Inferior parietal cortex (tissue), 1 donor: Measurements from ENCODE around the gene CRYAB.
A peak's percentile ranks its signal among the peaks of the same experiment; 100 is the strongest.

Source experiments
- DNase-seq: peaks from one replicate; pipeline ENCODE4 v3.0.0-alpha.2; 2016; ENCODE audit errors: extremely low spot score

CRYAB gene

DNA sequence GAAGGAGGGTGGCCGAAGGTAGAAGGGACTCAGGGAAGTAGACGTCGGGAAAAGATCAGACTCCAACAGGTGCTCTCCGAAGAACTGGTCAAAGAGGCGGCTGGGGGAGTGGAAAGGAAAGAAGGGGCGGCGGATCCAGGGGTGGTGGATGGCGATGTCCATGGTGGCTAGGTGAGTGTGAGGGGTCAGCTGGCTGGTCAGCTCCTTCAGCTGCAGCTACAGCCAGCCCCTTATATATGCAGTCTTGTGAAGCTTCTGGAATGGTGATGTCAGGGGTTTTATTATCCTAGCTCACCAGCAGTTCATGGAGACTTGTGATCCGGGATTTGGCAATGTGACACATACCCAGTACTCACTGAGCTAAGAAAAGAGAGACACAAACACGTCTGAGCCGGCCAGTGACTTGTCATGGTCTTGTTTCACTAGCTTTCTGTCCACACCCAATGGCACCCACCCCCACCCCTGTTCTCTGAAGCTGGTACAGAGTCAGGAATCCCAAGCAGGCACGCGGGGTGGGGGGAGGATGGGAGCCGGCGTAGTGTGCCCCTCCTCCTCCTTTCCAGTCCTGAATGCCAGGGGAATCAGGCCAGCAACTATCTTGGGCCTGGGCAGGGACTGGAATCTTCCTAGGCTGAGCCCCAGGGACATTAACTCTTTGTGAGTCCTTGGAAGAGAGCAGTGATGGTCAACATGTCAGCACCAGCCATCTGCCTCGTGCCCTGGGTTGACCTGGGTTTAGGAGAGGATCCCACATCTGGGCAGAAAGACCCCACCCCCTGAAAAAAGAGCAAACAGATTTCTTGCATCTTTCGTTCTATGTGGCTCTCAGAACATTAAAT lies at the start of gene CRYAB:
Gene CRYAB, minus strand, starts transcription at position 208 of the 839 bp plus-strand sequence. Its CDS starts 46 bp downstream, at position 162.
- peak; percentile 93 for DNase-seq

GRCh38 chr11:111960916-111961315 lies 49.3 kb upstream of the CRYAB start:
- DNase-seq, result no peak

- DNase-seq, result no peak
Observed at GRCh38 chr11:111957663-111958444, 46.3 kb upstream of the CRYAB start.

DNA sequence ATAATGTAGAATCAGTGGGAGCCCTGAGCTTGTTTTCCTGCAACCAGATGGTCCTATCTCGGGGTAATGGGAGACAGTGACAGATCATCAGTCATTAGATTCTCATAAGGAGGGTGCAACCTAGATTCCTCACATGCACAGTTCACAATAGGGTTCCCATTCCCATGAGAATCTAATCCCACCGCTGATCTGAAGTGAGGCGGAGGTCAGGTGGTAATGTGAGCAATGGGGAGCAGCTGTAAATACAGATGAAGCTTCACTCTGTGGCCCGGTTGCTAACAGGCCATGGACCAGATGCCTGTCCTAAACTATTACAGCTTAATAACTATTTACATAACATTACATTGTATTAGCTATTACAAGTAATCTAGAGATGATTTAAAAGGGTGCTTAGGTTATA lies 42.6 kb upstream of the CRYAB start:
- no peak for DNase-seq

DNA sequence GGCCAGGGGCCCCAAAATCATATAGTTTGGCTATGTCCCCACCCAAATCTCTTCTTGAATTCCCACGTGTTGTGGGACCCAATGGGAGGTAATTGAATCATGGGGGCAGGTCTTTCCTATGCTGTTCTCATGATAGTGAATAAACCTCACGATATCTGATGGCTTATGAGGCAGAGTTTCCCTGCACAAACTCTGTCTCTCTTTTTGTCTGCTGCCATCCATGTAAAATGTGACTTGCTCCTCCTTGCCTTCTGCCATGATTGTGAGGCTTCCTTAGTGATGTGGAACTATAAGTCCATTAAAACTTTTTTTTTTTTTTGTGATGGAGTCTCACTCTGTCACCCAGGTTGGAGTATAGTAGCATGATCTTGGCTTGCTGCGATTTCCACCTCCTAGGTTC lies 40.0 kb upstream of the CRYAB start:
- DNase-seq, result no peak

DNA sequence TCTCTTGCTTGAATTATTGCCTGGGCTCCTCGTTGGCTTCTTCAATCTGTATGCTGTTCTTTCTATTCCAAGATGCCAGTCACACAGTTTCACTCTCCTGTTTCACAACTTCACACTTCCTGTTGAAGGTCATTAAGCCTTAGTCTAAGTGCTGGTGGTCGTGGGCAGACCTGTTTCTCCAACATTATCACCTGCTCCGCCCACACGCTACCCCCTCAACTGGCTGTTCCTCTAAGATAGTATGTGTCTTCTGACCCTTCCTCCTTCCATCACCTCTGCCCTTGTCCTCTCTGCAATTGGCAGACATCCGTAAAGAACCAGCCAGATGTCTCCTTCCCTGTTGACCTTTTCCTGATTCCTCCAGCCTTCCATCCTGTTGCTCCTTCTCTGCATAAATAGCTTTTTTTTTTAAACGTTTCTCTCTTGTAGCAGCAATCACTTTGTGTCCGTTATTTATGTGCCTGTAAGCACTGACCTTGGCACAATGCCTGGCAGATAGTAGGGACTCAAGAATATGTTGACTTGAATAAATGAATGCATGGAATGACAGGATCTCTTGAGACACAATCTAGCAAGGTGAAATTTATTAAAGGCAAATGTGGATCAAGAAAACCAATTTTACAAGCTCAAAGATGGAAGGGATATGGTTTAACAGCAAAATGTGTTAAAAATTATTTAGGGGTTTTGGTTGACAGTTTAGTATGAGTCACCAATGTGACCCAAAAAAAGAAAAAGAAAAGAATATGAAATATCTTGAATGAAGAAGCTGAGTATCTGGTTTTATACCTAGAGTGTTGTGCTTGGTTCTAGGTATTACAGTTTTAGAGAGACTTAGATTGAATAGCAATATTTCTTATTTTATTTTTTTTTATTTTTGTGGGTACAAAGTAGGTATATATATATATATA lies 38.2 kb upstream of the CRYAB start:
- DNase-seq, result no peak

DNA sequence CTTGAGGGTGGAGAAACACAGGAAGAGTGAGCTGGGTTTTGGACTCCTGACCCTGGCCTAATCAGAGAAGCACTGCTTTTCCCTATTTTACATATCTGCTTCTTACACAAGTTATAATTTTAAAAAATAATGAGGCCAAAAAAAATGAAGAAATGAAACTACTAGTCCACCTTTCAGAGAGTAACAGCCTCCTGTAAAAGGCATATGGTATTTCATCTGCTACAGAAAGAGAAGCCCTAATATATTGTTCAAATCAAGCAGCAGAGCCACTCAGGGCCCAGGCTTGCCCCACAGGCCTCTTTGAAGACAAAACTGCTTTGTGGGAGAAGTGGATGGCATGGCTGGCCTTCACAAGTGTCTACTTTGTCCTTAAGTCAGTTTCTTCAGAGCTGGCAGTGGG lies 35.6 kb upstream of the CRYAB start:
- DNase-seq, result no peak

DNA sequence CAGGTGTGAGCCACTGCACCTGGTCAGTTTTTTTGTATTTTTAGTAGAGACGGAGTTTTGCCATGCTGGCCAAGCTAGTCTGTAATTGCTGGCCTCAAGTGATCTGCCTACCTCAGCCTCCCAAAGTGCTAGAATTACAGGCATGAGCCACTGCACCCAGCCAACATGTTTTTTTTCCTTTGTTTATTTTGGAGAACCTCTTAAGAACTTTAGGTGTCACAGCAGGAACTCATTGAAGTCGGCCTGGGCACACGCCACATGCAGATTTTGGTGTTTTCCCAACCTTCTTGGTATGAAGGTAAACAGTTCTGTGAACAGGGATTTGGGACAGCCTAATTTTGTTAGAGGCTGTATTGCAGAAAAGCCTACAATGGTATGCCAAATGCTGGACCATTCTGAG lies 34.9 kb upstream of the CRYAB start:
- no peak for DNase-seq

- no peak for DNase-seq
Observed at GRCh38 chr11:111945198-111945597, 33.6 kb upstream of the CRYAB start.

DNA sequence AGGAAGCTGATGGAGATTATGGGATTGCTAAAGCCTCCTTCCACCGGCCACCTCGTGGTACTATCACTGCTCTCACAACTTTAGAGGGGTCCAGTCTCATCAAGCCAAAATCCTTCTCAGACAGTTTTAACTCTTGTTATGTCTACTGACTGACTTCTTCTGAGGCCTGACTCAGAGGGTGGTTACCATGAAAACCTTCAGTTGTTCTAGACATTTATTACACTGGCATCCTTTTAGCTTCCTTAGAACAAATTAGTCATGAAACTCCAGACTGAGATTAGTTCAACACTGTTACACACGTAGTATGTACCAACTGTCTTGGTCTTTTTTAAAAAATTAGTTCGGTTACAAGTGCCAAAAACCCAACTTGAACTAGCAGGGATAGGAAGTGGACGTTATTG lies 33.1 kb upstream of the CRYAB start:
- no peak for DNase-seq

DNA sequence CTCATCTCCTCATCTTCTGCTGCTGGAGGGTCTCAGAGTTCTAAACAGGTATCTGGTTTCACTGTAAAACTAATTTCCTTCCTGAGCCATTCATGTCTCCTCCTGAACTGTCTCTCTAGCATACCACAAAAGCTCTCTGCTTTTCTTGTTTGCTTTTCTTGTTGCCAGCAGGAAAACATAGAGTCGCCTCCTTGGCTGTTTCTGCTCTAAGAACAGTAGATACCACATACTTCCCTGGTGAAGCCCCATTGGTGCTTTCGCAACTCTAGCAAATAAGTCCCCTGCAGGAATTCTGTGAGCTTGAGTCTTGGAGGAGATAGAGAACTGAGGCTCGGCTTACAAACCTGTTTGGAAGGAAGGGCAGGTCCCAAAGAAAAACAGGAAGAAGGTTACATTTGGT lies 32.6 kb upstream of the CRYAB start:
- DNase-seq, result no peak

- no peak for DNase-seq
Observed at GRCh38 chr11:111942829-111943228, 31.3 kb upstream of the CRYAB start.

GRCh38 chr11:111941963-111942362 lies 30.4 kb upstream of the CRYAB start:
- DNase-seq, result peak; percentile 70

GRCh38 chr11:111939836-111940604 lies 28.4 kb upstream of the CRYAB start:
- DNase-seq, result no peak

DNA sequence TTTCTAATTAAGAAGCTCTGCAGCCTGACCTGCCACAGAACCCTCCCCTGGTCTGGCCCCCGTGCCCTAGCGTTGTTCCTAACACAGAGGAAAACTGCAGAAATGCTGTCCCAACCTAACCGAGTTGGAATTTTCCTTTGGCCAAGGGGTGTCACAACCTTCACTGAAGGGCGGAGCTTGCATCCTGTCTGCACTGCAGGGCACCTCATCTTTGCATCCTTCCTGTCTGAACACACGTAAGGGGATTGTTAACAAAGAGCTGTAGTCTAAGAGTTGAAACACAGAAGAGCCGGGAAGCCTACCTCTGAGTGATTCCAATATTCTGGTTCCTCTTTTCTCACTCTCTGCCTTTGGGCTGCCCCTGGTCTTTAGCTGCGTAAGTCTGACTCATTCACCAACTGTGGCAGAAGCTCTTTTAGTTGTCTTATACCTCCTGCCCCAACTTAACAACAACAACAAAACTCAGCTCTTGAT lies 27.2 kb upstream of the CRYAB start:
- peak; percentile 63 for DNase-seq

- DNase-seq, result no peak
Observed at GRCh38 chr11:111937844-111938243, 26.3 kb upstream of the CRYAB start.

GRCh38 chr11:111937461-111937769 lies 25.8 kb upstream of the CRYAB start:
- no peak for DNase-seq

DNA sequence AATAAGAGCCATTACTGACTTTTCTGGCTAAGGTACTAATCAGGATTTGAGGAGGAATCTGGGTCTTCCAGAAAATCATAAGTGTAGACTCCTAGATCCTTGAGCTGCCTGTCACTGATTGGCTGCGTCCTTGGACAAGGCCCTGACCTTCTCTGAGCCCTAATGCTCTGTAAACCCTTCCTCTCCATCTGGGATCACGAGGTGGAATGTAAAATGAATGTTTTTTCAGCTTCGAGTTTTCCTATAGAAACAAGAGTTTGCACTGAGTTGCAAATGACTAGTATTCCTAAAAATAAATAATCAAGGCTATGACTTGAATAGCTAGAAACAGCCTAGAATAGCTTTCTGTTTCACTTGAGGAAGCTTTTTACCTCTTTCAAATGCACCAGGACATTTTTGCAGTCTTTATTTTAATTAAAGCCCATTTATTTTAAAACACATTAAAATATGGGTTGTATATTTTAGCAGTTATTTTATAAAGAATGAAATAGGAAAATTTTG lies 24.5 kb upstream of the CRYAB start:
- no peak for DNase-seq

DNA sequence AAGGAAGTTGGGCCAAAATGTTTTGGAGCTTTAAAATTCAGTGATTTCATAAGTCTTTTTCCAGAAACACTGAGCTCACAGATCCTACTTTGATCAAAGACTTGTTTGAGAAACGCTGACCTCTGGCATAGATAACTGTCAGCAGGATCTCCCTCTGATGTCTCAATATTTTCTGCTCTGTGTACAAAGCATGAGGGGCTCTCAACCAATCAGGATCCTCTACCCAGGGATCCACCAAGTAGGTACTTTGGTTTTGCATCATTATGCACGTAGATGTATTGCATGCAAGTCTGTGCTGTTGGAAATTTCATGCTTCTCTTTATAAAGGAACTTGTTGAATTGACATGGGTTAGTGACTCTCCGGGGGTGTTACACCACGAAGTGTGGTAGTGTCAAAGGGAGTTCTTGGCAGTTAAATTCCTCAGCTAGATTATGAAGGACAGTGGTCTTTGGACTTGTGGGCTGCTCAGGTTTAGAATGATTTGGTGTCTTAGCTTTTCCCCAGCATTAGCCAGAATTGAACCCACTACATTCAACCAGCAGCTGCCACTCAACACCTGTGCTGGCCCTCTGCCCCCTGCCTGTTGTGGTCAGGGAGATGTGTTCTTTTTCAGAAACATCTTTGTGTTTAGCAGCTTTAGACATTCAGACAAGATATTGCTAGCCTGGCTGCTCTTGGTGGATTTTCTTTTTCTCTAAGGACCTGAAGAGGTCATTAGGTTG lies 23.9 kb upstream of the CRYAB start:
- no peak for DNase-seq

DNA sequence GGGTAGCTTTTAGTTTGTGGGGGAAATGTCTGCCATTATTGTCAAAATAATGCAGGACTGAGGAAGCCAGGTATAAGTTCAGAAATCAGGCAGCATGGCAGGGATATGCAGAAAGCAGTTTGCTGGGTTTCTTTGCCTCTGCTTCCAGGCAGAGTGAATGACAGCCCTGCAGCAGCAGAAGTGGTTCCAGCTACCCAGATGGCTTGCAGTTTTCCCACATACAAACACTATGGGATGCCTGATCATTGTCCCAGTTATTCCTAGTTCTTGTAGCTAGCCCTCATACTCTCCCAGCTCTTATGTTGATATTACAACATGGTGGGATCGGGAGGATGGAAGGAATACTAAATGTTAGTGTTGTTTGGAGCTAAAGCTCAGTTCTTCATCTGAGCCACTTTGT lies 22.7 kb upstream of the CRYAB start:
- no peak for DNase-seq
